ENCODE data around the gene CFAP251. TPM values are rescaled to one million over a fixed set of nuclear protein-coding genes. Genes with fewer than 3 reads are reported as not detected.

Gene CFAP251
- total and polyA plus RNA-seq, 2 donors (not counting 3 experiments of a cell fraction or from before 2014, with no cell fraction given): 3.3 to 4.0 TPM

- no TSS peak for BruUV-seq (replicated peaks)
- DNase-seq (ENCODE audit: low read depth, low spot score) (no peak), FAIRE-seq (no peak)
- ChIA-PET CTCF (interaction anchor here (0.9 kb wide), 1 partner anchor 10 kb away, joined by 4 read pairs; no protein-coding TSS in a partner anchor), POLR2A (no interaction called here)
- Histone ChIP-seq H3K36me3 (ENCODE audit: control insufficient read depth in 2 of 2, extremely low read depth in 1 of 2, insufficient read depth in 2 of 2, low read length in 2 of 2) (no peaks in the 10 kb centered on the region), H3K4me1 (ENCODE audit: control insufficient read depth, extremely low read depth, insufficient read depth, low read length) (no peaks in the 10 kb centered on the region), H2AFZ (ENCODE audit: low read depth, low read length) (no peak overlapping the region), H3K27ac (ENCODE audit: insufficient read depth, low read depth, low read length) (no peak overlapping the region), H3K9me3 (replicated peaks; ENCODE audit: control insufficient read depth, insufficient read depth, low read length) (no peaks in the 10 kb centered on the region), H3K27me3 (ENCODE audit: control insufficient read depth in 2 of 2, insufficient read depth in 2 of 2, low read length in 2 of 2) (no peaks in the 10 kb centered on the region), H3K9me1 (replicated peaks; ENCODE audit: control insufficient read depth, extremely low read depth, insufficient read depth, low read length) (no peaks in the 10 kb centered on the region), H3K4me2 (ENCODE audit: insufficient read depth, low read length) (no peak overlapping the region), H3K79me2 (ENCODE audit: control insufficient read depth, insufficient read depth, low read length) (no peaks in the 10 kb centered on the region), H3K4me3 (replicated peaks in 1 of 3; ENCODE audit: insufficient read depth in 1 of 3, low read depth in 1 of 3, low read length in 3 of 3) (no peak overlapping the region), H3K9ac (replicated peaks; ENCODE audit: extremely low read depth, insufficient read depth, low read length) (no peak overlapping the region), H4K20me1 (replicated peaks; ENCODE audit: control insufficient read depth, extremely low read depth, insufficient read depth, low read length) (no peaks in the 10 kb centered on the region)
- dilution Hi-C loops (cut with MboI; ENCODE audit: extremely low pct_ligation_motif_present, low sequenced_read_pairs): no loop called here
- TF ChIP-seq EZH2 (IDR thresholded peaks at IDR 0.05; ENCODE audit: borderline replicate concordance, low read depth, low read length, severe bottlenecking): no peak
- no peak for TF ChIP-seq CTCF (IDR thresholded peaks at IDR 0.05; ENCODE audit: extremely low read depth in 1 of 2, insufficient read depth in 1 of 2, low read depth in 1 of 2, low read length in 2 of 2)
- no peak for TF ChIP-seq GATA2 (IDR thresholded peaks at IDR 0.05; ENCODE audit: insufficient read depth, insufficient read length, low read depth, low read length)
- no peak for TF ChIP-seq POLR2A (IDR thresholded peaks at IDR 0.05; ENCODE audit: low read depth, low read length)
- TF ChIP-seq POLR2AphosphoS5 (IDR thresholded peaks at IDR 0.05; ENCODE audit: insufficient read depth, low read depth, low read length): no peak
- no peak for TF ChIP-seq FOS (IDR thresholded peaks at IDR 0.05; ENCODE audit: borderline replicate concordance, insufficient read depth, low read length)
- intact Hi-C loops (cut with micrococcal nuclease): no loop called here
Measured at GRCh38 chr12:121974026-121974985, 55.9 kb downstream of the CFAP251 start.
